ENCODE results near the gene BLM.
"Not testable (repeated sequence)": the region's sequence is repeated elsewhere in the genome, so short reads cannot be mapped to it uniquely, and the experiment has no call there.

The BLM gene

DNA sequence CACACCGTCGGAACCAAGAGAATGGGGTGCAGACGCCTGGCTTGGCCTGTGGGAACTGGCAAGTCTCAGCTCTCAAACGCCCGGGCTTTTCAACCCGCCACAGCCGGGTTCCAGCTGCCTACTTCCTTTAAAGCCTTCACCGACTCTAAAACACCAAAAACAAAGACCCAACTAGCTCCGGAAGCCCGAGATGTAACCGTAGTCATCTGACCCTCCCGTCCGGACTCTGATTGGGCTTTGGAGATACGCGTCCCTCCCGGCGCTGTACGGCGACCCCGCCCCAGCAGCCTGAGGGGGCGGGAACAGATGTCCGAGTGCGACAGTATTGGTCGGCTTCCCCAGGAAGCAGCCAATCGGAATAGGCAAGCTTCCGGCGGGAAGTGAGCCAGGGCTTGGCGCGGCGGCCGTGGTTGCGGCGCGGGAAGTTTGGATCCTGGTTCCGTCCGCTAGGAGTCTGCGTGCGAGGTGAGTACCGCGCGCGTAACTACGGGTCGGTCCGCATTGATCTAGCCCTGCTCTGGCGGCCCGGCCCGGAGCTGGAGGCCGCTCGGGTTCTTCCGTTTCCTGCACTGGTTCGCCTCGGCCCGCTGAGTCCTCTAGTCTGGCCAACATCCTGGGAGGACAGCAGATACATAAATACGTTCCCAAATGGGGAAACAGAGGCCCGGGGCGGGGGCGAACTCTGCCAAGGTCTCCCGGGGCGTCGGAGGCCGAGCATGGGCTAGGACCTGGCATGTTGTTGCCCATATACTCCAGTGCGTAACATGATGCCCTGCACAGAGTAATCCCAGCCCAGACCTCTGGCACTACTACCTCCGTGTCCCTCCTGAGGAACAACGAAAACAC lies at the start of gene BLM:
Gene BLM (plus strand): TSS at position 371 of the 846 bp plus-strand sequence. CDS start 30,047 bp downstream, outside the sequence.
- DNase-seq (ENCODE audit: low read depth in 2 of 3, low spot score in 1 of 3): peak; percentile 88 to 93 (median 88)

GRCh38 chr15:90667755-90668345 lies 49.3 kb upstream of the BLM start:
- DNase-seq (ENCODE audit: low read depth in 2 of 3, low spot score in 1 of 3): not testable (repeated sequence)

DNA sequence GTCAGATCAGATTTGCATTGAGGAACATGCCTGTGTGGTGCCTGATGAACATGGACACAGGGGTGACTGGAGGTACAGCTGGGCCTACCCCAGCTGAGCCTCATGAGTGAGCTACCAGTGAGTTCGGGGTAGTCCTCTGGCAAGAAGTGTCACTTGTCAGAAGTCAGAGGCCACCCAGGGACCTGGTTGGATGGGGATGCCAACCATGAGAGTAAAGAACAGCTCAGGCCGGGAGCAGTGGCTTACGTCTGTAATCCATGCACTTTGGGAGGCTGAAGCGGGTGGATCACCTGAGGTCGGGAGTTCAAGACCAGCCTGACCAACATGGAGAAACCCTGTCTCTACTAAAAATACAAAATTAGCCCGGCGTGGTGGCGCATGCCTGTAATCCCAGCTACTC lies 46.5 kb upstream of the BLM start:
- DNase-seq (ENCODE audit: low read depth in 2 of 3, low spot score in 1 of 3): not testable (repeated sequence)

DNA sequence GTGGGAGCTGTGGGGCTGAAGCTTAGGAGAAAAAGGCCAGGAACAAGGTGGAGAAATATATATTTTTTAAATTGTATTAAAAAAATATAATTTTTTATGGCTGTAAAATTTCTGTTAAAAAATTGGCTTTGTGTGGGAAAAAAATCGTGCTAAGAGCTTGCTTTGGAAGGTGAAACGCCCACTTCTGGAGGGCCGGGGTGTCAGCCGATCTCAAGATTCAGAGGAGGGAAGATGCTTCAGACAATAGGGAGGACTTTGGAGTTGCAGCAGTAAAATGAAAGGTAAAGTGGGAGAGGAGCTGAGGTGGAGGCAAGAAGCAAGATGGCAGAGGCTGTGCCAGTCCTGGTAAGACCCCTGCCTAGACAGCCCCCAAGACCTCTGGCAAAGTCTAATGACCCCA lies 45.9 kb upstream of the BLM start:
- no peak for DNase-seq (ENCODE audit: low read depth in 2 of 3, low spot score in 1 of 3)

GRCh38 chr15:90673357-90673756 lies 43.8 kb upstream of the BLM start:
- DNase-seq (ENCODE audit: low read depth in 2 of 3, low spot score in 1 of 3): not testable (repeated sequence)

DNA sequence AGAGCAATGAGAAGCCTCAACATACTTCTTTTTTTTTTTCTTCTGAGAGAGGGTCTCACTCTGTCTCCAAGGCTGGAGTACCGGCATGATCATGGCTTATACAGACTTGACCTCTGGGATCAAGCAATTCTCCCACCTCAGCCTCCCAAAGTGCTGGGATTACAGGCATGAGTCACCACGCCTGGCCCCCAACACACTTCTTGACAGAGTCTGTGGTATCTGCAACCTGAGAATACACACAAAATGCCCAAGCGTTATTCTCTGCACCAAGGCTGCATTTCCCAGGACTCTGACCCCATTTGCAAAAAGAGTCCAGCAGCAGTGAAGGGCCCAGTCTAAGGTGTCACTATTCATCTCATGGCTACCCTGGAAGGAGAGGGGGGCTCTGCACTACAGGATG lies 42.7 kb upstream of the BLM start:
- no peak for DNase-seq (ENCODE audit: low read depth in 2 of 3, low spot score in 1 of 3)

- DNase-seq (ENCODE audit: low read depth in 2 of 3, low spot score in 1 of 3): no peak
These were observed 41.7 kb upstream of the BLM start for GRCh38 chr15:90675464-90675863.

- DNase-seq (ENCODE audit: low read depth in 2 of 3, low spot score in 1 of 3): no peak
These were observed 39.0 kb upstream of the BLM start for GRCh38 chr15:90677807-90678790.

DNA sequence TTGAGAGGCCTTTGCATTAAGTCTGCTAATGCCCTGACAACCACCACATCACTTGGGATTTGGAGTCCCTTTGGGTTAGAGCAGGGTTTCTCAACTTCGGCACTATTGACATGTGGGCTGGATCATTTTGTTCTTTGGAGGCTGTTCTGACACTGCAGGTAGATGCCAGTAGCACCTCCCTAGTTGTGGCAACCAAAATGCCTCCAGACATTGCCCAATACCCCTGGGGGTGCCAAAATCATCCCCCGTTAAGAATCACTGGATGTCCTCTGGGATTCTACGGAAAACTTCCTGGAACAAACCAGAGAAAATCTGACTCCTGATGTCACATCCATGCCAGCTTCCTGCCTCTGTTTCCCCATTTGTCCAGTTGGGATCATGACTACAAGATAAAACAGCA lies 37.2 kb upstream of the BLM start:
- DNase-seq (ENCODE audit: low read depth in 2 of 3, low spot score in 1 of 3): no peak

GRCh38 chr15:90680371-90680935 lies 36.7 kb upstream of the BLM start:
- no peak for DNase-seq (ENCODE audit: low read depth in 2 of 3, low spot score in 1 of 3)

GRCh38 chr15:90681056-90681455 lies 36.1 kb upstream of the BLM start:
- DNase-seq (ENCODE audit: low read depth in 2 of 3, low spot score in 1 of 3): no peak

- no peak for DNase-seq (ENCODE audit: low read depth in 2 of 3, low spot score in 1 of 3)
These were observed 35.7 kb upstream of the BLM start for GRCh38 chr15:90681480-90681879.

- DNase-seq (ENCODE audit: low read depth in 2 of 3, low spot score in 1 of 3): no peak
These were observed 33.8 kb upstream of the BLM start for GRCh38 chr15:90683371-90683770.

- DNase-seq (ENCODE audit: low read depth in 2 of 3, low spot score in 1 of 3): no peak
These were observed 33.3 kb upstream of the BLM start for GRCh38 chr15:90683876-90684275.

DNA sequence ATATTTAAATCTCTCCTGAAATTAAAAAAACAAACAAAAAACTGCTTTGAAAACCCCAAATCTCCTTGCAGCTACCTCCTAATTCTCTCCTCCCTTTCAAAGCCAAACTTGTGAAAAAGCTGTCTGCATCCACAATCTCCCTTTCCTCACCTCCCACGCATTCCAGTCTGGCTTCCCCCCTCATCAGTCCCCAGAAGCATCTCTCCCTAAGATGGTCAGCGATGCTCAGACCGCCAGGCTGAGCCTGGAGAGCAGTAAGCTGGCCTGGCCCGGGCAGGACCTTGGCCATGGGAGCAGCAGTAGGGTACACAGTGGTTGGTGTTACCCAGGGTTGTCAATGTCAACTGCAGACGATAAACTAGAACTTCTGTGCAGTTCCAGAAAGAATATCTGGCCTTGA lies 32.9 kb upstream of the BLM start:
- DNase-seq (ENCODE audit: low read depth in 2 of 3, low spot score in 1 of 3): no peak

GRCh38 chr15:90685591-90686434 lies 31.3 kb upstream of the BLM start:
- no peak for DNase-seq (ENCODE audit: low read depth in 2 of 3, low spot score in 1 of 3)

- peak in 1 of 3 donors; percentile 30 for DNase-seq (ENCODE audit: low read depth in 2 of 3, low spot score in 1 of 3)
These were observed 30.5 kb upstream of the BLM start for GRCh38 chr15:90686435-90687218.

DNA sequence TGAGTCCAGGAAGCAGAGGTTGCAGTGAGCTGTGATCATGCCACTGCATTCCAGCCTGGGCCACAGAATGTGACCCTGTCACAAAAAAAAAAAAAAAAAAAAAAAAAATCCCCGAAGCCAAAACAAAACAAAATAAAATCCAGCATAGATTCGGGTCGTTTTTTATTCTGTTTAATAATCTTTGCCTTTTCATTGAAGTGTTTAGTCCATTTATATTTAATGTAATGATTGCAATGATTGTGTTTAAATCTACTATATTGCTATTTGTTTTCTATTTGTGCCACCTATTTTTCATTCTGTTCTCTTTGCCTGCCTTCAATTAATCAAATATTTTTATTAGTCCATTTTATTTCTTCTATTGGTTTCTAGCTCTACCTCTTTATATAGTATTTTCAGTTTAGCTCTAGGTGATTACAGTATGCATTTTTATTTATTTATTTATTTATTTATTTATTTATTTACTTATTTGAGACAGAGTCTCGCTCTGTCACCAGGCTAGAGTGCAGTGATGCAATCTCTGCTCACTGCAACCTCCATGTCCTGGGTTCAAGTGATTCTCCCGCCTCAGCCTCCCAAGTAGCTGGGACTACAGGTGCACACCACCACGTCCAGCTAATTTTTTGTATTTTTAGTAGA lies 27.7 kb upstream of the BLM start:
- DNase-seq (ENCODE audit: low read depth in 2 of 3, low spot score in 1 of 3): not testable (repeated sequence)

GRCh38 chr15:90690585-90690984 lies 26.6 kb upstream of the BLM start:
- no peak for DNase-seq (ENCODE audit: low read depth in 2 of 3, low spot score in 1 of 3)
